Measurements from ENCODE around the gene IMMP2L. TPM values are rescaled to one million over a fixed set of nuclear protein-coding genes. Genes with fewer than 3 reads are reported as not detected.

The IMMP2L gene
- total and polyA plus RNA-seq, 2 of the 4 experiments (the other 2 are of a cell fraction): 5.8 to 9.3 TPM

- no peak overlapping the region for H3K9ac ChIP-seq (ENCODE audit: low read depth, low read length)
- no peaks in the 10 kb centered on the region for H3K9me3 ChIP-seq (ENCODE audit: control insufficient read depth, insufficient read depth, low read length)
- no peak overlapping the region for H3K14ac ChIP-seq (replicated peaks; ENCODE audit: low read depth, low read length)
- no CpG with 5 or more reads among the region's 3 CpGs for WGBS, 2 experiments (ENCODE audit: extremely low coverage in 2 of 2, insufficient read length in 1 of 2)
- H2BK120ac ChIP-seq (ENCODE audit: low read depth, low read length): no peak overlapping the region
- in situ Hi-C loops (cut with MboI; ENCODE audit: low sequenced_read_pairs) (no loop called here), intact Hi-C loops (cut with micrococcal nuclease) (no loop called here), dilution Hi-C loops (cut with HindIII; ENCODE audit: low sequenced_read_pairs, unreplicated experiment) (no loop called here)
- H3K4ac ChIP-seq (ENCODE audit: low read depth, low read length): no peak overlapping the region
- H4K5ac ChIP-seq (ENCODE audit: low read depth, low read length): no peak overlapping the region
- no peaks in the 10 kb centered on the region for H3K79me1 ChIP-seq (ENCODE audit: low read depth in 1 of 2, low read length in 2 of 2)
- H3K27me3 ChIP-seq (ENCODE audit: control insufficient read depth, insufficient read depth, low read length): no peaks in the 10 kb centered on the region
- no peak overlapping the region for H2AK9ac ChIP-seq (replicated peaks; ENCODE audit: low read depth, low read length, poor library complexity)
- no peak overlapping the region for H3K23ac ChIP-seq (ENCODE audit: low read depth, low read length)
- H3K18ac ChIP-seq (ENCODE audit: low read depth, low read length): no peak overlapping the region
- POLR2A ChIA-PET (ENCODE audit: unreplicated experiment): no interaction called here
- no peak overlapping the region for H2BK20ac ChIP-seq (ENCODE audit: low read depth, low read length)
- no peaks in the 10 kb centered on the region for H3K36me3 ChIP-seq (ENCODE audit: control insufficient read depth, insufficient read depth, low read length)
- no peak overlapping the region for H2BK5ac ChIP-seq (ENCODE audit: low read depth, low read length, poor library complexity, severe bottlenecking)
- H3K4me2 ChIP-seq (ENCODE audit: low read depth, low read length): no peak overlapping the region
- no peak overlapping the region for H3K27ac ChIP-seq (ENCODE audit: insufficient read depth, low read length)
- H3K9me1 ChIP-seq (ENCODE audit: insufficient read depth, low read length): no peaks in the 10 kb centered on the region
- no peak overlapping the region for H2AFZ ChIP-seq (replicated peaks; ENCODE audit: low read length, poor library complexity)
- ATAC-seq (ENCODE audit: low read depth) (no peak), DNase-seq (no peak)
- no peak overlapping the region for H4K91ac ChIP-seq (ENCODE audit: insufficient read depth, low read depth, low read length)
- no peak overlapping the region for H4K8ac ChIP-seq (ENCODE audit: low read depth in 2 of 2, low read length in 2 of 2)
- TF ChIP-seq CTCF (conservative IDR thresholded peaks at IDR 0.05; ENCODE audit: low read depth, low read length): no peak
- no peak for TF ChIP-seq CEBPB (IDR thresholded peaks at IDR 0.05; ENCODE audit: low read depth, low read length)
- TF ChIP-seq MAZ (IDR thresholded peaks at IDR 0.05; ENCODE audit: borderline replicate concordance, low read depth, low read length): no peak
- no peak for TF ChIP-seq MAFK (IDR thresholded peaks at IDR 0.05; ENCODE audit: low read depth, low read length)
- TF ChIP-seq, protein P1, sequence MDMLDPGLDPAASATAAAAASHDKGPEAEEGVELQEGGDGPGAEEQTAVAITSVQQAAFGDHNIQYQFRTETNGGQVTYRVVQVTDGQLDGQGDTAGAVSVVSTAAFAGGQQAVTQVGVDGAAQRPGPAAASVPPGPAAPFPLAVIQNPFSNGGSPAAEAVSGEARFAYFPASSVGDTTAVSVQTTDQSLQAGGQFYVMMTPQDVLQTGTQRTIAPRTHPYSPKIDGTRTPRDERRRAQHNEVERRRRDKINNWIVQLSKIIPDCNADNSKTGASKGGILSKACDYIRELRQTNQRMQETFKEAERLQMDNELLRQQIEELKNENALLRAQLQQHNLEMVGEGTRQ (IDR thresholded peaks at IDR 0.05; ENCODE audit: low read depth, low read length): no peak
- TF ChIP-seq NFE2L2 (IDR thresholded peaks at IDR 0.05; ENCODE audit: low read depth, low read length): no peak
- no peak for TF ChIP-seq POLR2A (IDR thresholded peaks at IDR 0.05; ENCODE audit: low read depth, low read length)
- no peak for TF ChIP-seq SMC3 (IDR thresholded peaks at IDR 0.05; ENCODE audit: low read depth, low read length)
- TF ChIP-seq ELK1 (IDR thresholded peaks at IDR 0.05; ENCODE audit: borderline replicate concordance, low read depth, low read length): no peak
- no peaks in the 10 kb centered on the region for H3K4me1 ChIP-seq (ENCODE audit: control insufficient read depth, insufficient read depth, low read length)
- no peak overlapping the region for H2BK15ac ChIP-seq (ENCODE audit: low read depth, low read length)
- CTCF ChIA-PET: no interaction called here
- H4K20me1 ChIP-seq (ENCODE audit: insufficient read depth, low read length): no peaks in the 10 kb centered on the region
- no TSS peak for BruUV-seq (replicated peaks)
- no peak overlapping the region for H3K4me3 ChIP-seq (ENCODE audit: insufficient read depth, low read depth, low read length)
- no peak overlapping the region for H3K56ac ChIP-seq (ENCODE audit: extremely low read depth, insufficient read depth, low read length)
- no peak overlapping the region for H2AK5ac ChIP-seq (ENCODE audit: low read depth, low read length)
Measured at GRCh38 chr7:110625294-110625693, 937.0 kb downstream of the IMMP2L start.
